WI38 (cell line): ENCODE data around the gene ASRGL1.

Source experiments
- H3K4me3 ChIP-seq: 2 replicates; pipeline ENCODE4 v1.5.1; 2011; ENCODE audit warnings: low read depth, mild to moderate bottlenecking, control low read depth, low read length
- CTCF ChIP-seq: IDR thresholded peaks from 2 replicates; pipeline ENCODE4 v1.5.1; 2012; ENCODE audit warnings: low read depth, mild to moderate bottlenecking, control low read depth, low read length

Gene ASRGL1

DNA sequence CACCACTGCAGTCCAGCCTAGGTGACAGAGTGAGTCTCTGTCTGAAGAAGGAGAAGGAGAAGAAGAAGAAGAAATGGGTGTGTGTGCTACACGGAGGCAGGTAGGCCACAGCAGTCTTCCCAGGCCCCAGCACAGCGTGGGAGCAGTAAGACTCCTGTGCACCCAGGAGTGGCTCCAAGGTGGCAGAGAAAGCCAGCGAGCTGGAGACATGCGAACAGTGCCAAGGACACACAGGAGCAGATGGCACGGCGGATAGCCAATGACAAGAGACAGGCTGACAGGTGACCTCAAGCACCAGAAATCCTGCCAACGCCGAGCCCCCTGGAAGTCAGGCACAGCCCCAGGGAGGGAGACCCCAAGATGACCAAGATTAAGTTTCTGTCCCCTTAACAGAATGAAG, 72.6 kb downstream of the ASRGL1 start:
- no peak for TF ChIP-seq CTCF
- H3K4me3 ChIP-seq = no peak overlapping the region

DNA sequence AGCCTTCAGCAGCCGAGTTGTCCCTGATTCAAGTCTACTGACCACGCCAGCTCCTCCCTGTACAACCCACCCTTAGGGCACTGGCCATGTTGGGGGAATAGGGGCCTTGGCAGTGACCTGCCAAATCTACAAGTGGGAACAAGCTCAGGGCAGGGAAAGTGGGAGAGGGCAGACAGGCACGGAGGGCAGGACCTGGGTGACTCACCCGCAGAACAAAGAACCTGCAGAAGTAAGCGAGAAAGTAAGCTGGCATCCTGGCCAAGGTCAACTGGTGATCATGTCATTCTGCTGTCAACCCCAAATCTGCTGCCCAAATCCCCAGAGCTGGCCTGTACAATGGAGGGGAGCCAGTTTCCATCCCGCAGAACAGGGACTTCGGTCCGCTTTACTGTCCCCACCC, 73.7 kb downstream of the ASRGL1 start:
- H3K4me3 ChIP-seq = no peak overlapping the region
- TF ChIP-seq CTCF = no peak

DNA sequence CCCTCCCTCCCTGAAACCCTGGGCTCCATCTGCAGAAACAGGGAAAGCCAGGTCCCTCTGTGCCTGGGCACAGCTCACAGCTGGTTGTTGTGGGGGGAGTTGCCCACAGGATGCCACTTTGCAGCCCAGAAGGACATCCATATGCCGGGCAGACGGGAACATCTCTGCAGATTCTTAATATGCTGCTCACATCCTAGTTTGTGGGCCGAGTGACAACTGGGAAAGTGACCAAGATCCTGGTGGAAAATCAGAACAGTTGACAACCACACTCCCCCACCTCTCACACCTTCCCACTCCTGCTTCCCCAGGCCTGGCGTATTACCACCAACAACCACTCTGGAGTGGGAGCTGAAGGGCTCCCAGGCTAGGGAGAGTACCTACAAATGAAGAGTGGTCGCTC, 74.3 kb downstream of the ASRGL1 start:
- no peak for TF ChIP-seq CTCF
- no peak overlapping the region for H3K4me3 ChIP-seq

GRCh38 chr11:62413060-62413696, 75.9 kb downstream of the ASRGL1 start:
- TF ChIP-seq CTCF = no peak
- no peak overlapping the region for H3K4me3 ChIP-seq

GRCh38 chr11:62416596-62416995, 79.3 kb downstream of the ASRGL1 start:
- TF ChIP-seq CTCF = no peak
- H3K4me3 ChIP-seq = no peak overlapping the region

- no peak overlapping the region for H3K4me3 ChIP-seq
- no peak for TF ChIP-seq CTCF
Observed at GRCh38 chr11:62418136-62418535, 80.9 kb downstream of the ASRGL1 start.

DNA sequence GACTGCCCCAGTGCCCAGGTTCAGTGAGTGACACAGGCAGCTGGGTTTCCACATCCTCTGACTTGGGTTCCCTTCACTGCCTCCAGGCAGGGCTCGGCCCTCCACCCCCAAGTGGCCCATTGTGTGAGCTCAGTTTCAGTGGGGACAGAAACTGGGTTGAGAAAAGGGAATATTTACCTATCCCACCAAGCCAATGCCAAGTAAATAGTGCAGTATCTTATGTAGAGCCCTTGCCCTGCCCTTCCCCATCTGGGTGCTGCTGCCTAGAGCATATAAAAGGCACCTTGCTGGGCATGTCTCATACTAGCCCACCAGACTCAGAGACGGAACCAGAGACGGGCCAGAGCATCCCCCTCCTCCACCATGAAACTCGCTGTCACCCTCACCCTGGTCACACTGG, 81.5 kb downstream of the ASRGL1 start, which contains the start of gene SCGB1A1:
Gene SCGB1A1, plus strand, starts transcription at position 301 of the 400 bp plus-strand sequence. Its CDS starts 63 bp downstream, at position 364.
- H3K4me3 ChIP-seq = no peak within 1 kb of the TSS
- TF ChIP-seq CTCF = no peak
